GM19328 (cell line): ENCODE data around the gene CYB5R4.
"Not testable (repeated sequence)": the region's sequence is repeated elsewhere in the genome, so short reads cannot be mapped to it uniquely, and the experiment has no call there.

ENCODE experiments used
- ATAC-seq: cut with Tn5 transposase; IDR thresholded peaks from one replicate; pipeline ENCODE4 v1.9.1; 2021; ENCODE audit warnings: mild to moderate bottlenecking, moderate library complexity; ENCODE audit not compliant: unreplicated experiment

CYB5R4 gene

DNA sequence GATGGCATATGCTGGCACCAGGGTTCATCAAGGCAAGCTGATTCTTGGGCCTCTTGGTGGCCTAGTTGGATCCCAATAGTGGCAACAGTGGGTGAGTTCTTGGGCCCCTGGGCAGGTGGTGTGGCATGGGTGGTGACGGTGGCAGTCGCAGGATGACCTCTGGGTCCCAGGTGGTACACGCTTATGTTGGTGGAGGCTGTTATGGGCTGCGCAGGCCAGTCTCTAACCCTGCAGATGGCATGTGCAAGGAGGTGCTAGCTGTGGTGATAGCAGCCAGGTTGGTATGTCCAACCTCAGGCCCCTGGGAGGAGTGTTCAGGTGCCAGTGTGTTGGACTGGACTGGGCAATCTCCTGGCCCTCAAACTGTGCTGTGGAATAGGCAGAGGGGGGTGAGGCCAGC, 46.2 kb downstream of the CYB5R4 start:
- ATAC-seq: no peak

DNA sequence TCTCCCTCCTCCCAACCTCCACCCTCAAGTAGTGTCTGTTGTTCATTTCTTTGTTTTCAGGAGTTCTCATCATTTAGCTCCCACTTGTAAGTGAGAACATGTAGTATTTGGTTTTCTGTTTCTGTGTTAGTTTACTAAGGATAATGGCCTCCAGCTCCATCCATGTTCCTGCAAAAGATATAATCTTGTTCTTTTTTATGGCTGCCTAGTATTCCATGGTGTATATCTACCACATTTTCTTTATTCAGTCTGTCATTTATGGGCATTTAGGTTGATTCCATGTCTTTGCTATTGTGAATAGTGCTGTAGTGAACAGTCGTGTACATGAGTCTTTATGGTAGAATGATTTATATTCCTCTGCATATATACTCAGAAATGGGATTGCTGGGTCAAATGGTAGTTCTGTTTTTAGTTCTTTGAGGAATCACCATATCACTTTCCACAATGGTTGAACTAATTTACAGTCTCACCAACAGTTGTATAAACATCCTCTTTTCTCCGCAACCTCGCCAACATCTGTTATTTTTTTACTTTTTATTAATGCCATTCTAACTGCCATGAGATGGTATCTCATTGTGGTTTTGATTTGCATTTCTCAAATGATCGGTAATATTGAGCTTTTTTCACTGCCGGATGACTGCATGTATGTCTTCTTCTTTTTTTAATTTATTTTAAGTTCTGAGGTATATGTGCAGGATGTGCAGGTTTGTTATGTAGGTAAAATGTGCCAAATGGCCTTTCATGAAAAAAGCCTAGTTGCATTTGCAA, 48.3 kb downstream of the CYB5R4 start:
- ATAC-seq: not testable (repeated sequence)

DNA sequence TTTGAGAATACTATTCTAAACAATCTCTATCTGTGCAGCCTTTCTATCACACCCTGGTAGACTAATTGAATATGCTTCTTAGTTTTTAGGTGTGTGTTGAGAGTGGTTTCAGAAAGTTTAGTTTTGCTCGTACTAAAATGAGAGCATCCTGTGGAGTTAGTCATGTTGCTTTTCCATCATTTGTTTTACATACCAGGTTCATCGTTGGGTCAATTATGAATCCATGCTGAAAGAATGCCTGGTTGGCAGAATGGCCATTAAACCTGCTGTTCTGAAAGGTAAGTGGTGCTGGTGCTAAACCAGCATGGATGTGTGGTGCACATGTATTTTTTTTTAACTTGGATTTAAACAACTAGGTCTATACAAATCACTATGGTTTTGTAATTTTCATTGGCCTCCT, 49.3 kb downstream of the CYB5R4 start:
- ATAC-seq: no peak

DNA sequence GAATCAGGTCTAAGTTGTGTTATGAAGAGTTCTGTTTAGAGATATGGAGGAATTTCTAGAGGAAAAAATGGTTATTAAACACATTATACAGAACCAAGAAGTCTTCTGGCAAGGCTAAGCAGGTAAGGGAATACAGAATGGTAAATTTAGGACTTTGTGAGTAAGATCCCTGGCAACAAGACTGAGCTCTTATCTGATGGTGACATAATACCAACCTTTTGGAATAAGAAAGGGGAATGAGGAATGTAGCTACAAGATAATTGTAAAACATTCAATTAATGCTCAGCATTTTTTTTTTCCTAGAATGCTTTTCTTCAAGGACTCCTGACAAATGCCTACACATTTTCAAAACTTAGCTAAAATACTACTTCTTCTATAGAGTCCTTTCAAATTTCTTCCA, 51.8 kb downstream of the CYB5R4 start:
- ATAC-seq: no peak

DNA sequence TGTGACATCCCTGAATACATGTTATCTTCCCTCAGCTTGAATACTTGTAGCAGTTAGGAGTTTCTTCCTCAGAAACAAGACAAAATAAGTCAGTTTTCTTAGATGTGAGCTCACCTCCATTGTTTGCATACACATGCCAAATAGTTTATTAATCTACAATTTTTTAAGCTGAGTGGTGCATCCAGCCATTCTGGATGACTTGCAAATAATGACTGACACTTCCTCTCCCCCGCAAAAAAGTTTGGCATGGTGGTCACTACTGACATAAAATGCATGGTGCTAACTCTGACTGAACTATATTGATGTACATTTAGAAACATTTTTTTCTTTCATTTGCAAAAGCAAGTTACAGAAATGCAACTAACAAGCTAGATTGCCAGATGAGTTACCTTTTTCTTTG, 55.5 kb downstream of the CYB5R4 start:
- no peak for ATAC-seq

DNA sequence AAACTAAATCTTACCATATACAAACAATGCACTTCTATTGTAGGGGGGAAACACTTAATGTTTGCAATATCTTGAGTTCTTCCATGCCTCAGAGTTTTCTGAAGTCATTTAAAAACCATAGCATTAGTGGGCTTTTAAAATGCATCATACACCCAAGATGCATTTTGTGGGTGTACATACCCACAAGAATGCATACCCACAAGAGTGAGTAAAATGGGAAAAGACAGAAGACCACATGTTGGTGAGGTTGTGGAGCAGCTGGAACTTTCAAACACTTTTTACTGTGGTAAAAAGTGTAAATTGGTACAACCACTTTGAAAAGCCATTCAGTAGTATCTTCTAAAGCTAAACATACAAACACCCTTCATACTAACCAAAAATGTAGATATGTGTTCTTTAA, 57.5 kb downstream of the CYB5R4 start:
- no peak for ATAC-seq

DNA sequence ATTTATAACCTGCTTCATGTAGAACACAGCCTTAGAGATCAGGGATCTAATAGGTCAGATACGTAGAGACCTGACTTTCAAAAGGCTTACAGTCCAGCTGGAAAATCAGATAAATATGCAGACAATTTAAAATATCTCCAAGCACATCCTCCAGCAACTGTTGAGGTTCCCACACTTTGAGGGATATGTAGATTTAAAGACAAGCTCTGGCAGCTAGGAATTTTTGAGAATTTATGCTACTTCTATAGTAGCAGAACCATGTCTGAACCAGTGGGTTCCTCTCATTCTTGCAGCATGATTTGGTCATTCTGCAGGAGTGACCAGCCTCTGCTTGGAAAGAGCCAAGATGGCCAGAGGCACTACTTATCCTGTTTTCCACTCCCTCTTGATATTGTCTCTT, 60.5 kb downstream of the CYB5R4 start:
- no peak for ATAC-seq

DNA sequence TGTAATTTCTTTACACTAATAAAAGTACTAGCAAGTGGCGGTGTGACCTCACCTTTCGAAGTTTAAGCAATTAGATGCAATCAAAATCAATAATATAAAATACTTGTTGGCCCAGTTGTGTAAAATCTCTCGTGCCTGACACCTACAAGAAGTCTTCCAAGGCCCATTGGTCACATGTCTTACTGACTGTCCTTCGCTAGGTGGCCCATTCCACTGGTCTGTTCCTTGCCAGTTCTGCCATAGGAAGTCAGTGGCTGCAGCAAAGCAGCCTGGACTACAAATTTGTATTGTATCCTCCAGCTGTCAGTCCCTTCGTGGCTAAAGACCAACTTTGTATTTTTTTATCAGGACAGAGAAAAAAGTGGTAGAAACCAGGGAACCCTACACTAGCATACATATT, 61.8 kb downstream of the CYB5R4 start:
- no peak for ATAC-seq

DNA sequence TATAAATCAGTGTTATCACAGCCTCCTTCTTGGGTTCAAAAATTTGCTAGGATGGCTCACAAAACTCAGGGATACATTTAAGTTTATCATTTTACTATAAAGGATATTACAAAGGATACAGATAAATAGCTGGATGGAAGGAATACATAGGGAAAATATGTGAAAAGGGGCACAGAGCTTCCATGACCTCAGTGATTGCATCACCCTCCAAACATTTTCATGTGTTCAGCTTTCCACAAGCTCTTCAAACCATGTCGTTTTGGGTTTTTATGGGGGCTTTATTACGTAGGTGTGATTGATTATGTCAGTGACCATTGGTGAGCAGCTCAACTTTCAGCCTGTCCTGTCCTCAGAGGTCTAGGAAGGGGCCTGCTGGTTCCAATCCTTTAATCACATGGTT, 68.0 kb downstream of the CYB5R4 start:
- no peak for ATAC-seq

DNA sequence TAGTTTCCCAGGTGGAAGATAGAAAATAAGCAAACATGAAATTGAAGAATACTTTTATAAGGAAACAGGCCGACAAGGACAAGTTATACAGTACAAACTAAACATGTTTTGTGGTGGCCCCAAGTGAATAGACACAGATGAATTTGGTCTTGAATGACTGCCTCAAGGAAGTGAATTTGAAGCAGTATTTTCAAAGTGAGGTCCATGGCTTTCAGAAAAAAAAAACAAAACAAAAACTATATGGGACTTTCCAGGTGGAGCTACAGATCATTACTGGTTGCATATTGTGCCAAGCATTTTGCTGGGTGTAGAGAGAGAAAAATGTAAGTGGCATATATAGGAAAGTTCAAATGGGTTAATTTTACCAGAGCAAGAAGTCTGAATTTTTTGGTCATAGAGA, 68.8 kb downstream of the CYB5R4 start:
- no peak for ATAC-seq

DNA sequence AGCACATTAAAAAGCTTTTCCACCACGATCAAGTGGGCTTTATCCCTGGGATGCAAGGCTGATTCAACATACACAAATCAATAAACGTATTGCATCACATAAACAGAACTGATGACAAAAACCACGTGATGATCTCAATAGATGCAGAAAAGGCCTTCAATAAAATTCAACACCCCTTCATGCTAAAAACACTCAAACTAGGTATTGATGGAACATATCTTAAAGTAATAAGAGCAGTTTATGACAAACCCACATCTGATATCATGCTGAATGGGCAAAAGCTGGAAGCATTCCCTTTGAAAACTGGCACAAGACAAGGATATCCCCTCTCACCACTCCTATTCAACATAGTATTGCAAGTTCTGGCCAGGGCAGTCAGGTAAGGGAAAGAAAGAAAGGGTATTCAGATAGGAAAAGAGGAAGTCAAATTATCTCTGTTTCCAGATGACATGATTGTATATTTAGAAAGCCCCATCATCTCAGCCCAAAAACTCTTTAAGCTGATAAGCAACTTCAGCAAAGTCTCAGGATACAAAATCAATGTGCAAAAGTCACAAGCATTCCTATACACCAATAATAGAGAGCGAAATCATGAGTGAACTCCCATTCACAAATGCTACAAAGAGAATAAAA, 86.8 kb downstream of the CYB5R4 start:
- not testable (repeated sequence) for ATAC-seq

DNA sequence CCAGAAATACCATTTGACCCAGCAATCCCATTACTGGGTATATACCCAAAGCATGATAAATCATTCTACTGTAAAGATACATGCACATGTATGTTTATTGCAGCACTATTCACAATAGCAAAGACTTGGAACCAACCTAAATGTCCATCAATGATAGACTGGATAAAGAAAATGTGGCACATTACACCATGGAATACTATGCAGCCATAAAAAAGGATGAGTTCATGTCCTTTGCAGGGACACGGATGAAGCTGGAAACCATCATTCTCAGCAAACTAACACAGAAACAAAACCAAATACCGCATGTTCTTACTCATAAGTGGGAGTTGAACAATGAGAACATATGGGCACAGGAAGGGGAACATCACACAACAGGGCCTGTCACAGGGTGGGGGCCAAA, 88.5 kb downstream of the CYB5R4 start:
- not testable (repeated sequence) for ATAC-seq

DNA sequence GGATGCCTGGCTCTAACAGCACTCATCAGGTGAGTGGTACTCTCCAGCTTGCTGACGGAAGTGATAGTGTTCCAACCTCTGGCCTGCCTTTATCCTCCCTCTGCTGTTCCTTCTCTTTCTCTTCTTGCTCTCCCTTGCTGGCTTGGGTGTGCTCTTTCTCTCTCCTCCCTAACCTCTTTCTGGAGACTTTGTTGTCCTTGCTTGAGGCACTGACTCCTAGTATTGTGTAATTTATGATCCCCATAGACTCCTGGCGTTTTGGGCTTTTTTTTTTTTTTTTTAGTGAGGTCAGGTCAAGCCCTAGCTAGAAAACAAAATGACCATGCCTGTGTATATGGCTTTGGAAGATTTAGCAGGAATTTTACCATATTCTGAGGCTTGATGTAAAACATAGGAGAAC, 89.4 kb downstream of the CYB5R4 start:
- no peak for ATAC-seq

DNA sequence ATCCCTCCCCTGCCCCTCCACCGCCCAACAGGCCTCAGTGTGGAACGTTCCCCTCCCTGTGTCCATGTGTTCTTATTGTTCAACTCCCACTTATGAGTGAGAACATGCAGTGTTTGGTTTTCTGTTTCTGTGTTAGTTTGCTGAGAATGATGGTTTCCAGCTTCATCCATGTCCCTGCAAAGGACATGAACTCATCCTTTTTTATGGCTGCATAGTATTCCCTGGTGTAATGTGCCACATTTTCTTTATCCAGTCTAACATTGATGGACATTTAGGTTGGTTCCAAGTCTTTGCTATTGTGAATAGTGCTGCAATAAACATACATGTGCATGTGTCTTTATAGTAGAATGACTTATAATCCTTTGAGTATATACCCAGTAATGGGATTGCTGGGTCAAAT, 91.9 kb downstream of the CYB5R4 start:
- not testable (repeated sequence) for ATAC-seq

DNA sequence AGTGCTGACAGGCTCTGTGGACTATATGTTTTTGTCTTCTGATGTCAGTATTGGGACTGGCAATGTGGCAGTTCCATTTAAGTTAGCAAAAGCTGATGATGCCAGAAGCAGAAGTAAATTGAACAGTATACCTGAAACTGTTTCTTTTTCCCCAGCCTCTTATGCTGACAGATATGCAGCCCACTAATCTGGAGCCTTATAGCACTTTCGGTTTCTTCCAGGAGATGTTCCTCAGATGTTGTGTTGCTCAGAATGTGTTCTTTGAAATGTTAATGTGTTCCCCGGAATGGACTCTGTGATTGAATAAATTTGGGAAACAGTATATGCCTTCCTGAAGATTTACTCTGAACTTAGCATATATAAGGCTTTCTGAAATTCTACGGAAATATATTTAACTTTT, 93.3 kb downstream of the CYB5R4 start:
- no peak for ATAC-seq

DNA sequence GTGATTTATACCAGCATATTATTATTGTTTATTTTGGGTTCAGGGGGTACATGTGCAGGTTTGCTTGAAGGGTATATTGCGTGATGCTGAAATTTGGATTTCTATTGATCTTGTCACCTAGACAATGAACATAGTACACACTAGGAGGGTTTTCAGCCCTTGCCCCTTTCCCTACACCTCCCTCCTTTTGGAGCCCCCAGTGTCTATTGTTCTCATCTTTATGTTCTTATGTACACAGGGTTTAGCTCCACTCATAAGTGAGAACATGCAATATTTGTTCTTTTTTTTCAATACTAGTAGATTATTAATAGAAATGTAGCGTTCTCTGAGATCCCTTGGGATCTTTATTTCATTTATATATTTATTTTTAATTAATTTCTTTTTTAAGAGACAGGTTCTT, 94.9 kb downstream of the CYB5R4 start:
- ATAC-seq: no peak

DNA sequence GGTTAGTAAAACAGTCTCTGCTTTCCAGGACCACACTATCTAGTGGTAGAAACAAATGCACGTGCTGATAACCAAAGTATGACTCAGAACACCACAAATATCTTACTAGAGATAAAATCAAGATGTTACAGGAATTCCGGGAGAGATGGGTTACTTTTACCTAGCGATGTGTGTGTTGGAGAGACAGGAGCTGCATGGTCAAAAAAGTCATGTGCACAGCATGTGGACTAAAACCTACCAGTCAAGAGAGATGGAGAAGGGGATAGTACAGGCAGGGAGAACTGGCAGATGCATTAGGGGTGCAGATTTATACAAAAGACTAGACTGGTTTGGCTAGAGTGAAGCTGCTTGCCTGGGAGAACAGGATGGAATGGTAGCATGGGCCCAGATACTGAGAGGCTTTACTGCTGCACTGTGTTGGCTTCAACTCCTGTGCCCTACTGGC, 98.8 kb downstream of the CYB5R4 start:
- ATAC-seq: no peak

DNA sequence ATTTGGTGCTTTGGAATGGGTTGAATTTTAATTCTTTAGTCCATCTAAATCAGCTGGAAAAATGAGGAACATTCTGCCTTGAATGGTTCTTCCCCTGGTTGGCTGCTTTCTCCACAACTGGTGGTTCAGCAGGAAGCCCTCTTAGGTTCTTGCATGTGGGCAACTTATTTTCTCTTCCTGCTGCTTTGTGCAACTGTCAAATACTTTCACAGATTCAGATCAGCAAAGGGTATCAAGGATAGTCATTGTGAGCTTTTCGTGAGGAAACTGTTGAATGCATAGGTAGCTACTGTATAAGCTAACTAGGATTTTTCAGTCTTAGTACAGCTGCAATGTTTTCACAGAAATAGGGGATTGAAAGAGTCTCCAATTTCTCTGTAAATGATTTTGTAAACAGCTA, 101.2 kb downstream of the CYB5R4 start:
- no peak for ATAC-seq

DNA sequence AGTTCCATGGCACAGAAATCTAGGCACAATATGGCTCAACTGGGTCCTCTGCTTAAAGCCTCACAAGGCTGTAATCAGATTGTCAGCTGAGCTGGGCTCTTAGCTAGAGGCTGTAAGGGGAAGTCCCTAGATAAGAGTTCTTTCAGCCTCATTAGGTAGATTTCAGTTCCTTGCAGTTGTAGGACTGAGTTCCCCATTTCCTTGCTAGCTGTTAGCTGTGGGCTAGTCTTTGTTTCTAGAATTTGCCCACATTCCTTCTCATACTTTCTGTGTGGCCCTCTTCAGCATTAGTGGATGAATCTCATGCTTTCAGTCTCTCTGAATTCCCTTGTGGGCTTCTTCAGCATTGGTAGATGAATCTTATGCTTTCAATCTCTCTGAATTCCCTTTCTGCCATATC, 103.1 kb downstream of the CYB5R4 start:
- no peak for ATAC-seq

DNA sequence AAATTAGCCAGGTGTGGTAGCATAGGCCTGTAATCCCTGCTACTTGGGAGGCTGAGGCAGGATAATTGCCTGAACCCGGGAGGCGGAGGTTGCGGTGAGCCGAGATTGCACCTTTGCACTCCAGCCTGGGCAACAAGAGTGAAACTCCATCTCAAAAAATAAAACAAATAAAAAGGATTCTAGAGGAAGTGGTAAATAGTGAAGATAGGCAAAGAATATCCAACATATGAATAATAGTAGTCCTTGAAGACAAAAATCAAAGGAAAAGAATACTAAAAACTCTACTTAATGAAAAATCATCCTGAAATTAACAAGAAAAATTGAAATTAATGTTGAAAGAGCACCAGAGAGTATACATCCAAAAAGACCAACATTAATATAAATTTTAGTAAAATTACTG, 107.0 kb downstream of the CYB5R4 start:
- no peak for ATAC-seq

DNA sequence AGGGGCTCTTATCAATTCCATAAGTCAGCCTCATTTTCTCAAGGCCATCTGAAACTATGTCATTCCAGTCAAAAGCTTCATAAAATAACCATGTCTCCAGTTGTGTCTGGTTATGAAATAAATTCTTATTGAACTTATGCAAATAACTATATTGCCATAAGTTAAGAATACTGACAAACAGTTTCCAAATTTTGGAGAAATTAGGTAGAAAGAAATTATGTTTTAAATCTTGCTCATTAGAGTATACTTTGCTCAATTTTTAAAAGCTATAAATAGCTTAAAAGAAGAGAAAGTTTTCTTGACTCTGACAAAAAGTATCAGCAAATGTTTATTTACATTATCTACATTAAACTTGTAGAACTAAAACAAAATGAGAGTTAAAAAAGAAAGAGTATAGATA, 111.1 kb downstream of the CYB5R4 start:
- no peak for ATAC-seq

DNA sequence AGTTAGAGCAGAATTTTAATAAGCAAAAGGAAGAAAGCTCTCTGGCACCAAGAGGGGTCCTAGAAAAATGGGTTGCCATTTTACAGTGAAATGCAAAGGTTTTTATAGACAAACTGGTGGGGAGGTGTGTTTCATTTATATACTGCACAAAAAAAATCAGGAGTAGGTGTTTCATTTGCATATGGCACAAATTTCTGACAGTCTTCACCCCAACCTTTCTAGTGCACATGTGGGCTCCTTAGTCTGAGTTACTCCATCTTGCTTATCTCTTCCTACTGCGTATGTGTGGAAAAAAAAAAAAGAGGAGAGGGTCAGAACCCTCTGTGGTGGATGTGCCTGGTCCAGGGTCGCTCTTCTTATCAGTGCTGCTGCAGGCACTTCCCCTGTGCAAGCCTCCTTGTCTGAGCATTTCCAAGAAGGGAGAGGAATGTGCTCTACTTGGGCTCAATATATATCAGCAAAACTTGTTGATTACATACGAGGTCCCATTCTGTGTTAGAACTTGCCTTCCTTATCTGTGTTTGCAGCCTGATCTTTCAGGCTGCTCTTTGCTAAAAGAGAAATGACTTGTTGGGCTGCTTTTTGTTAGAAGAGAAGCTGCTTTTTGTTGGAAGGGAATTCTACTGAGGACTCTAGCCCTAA, 115.0 kb downstream of the CYB5R4 start:
- no peak for ATAC-seq
